Keratinocyte (primary cell): ENCODE results near the gene COA4. TPM values are rescaled to one million over a fixed set of nuclear protein-coding genes. Genes with fewer than 3 reads are reported as not detected.

Experiments used
- DNase-seq: peaks from one replicate; pipeline ENCODE4 v3.0.0-alpha.2; 2011; ENCODE audit warnings: low read depth, missing footprints, low spot score
- FAIRE-seq: peaks from 2 replicates; lab custom pipeline; 2011; peaks lifted over from hg19 to GRCh38; lab: Jason Lieb, UNC
- H2AFZ ChIP-seq: 2 replicates; pipeline ENCODE4 v1.6.0; 2012; ENCODE audit warnings: low read length, control low read depth, inconsistent platforms; ENCODE audit not compliant: control insufficient read depth
- H3K27ac ChIP-seq: 2 replicates; pipeline ENCODE4 v1.5.1; 2011; ENCODE audit warnings: low read length; ENCODE audit not compliant: control insufficient read depth, insufficient read depth
- H3K27me3 ChIP-seq: 3 replicates; pipeline ENCODE4 v1.6.0; 2011; ENCODE audit warnings: low read length; ENCODE audit not compliant: control insufficient read depth, insufficient read depth; ENCODE audit errors: extremely low read depth
- H3K36me3 ChIP-seq, 2 experiments: 2 replicates in 1 of 2; 3 replicates in 1 of 2; pipeline ENCODE4 v1.5.1; 2011; ENCODE audit warnings: low read length in 2 of 2, mild to moderate bottlenecking in 1 of 2; ENCODE audit not compliant: control insufficient read depth in 2 of 2, insufficient read depth in 2 of 2; ENCODE audit errors: extremely low read depth in 1 of 2
- H3K4me1 ChIP-seq: 3 replicates; pipeline ENCODE4 v1.5.1; 2011; ENCODE audit warnings: low read length; ENCODE audit not compliant: control insufficient read depth, insufficient read depth; ENCODE audit errors: extremely low read depth
- H3K4me2 ChIP-seq: 3 replicates; pipeline ENCODE4 v1.6.0; 2011; ENCODE audit warnings: low read depth, low read length; ENCODE audit not compliant: control insufficient read depth, insufficient read depth; ENCODE audit errors: extremely low read depth
- H3K4me3 ChIP-seq, 3 experiments: fragments of 200-600 bp in 1 of 3; sonication (generic) in 1 of 3; 2 replicates in 2 of 3; 3 replicates in 1 of 3; pipeline ENCODE4 v1.5.1; 2011 to 2016; ENCODE audit warnings: low read length in 3 of 3, mild to moderate bottlenecking in 3 of 3, control low read depth in 2 of 3, inconsistent platforms in 1 of 3, low read depth in 1 of 3, mixed read lengths in 1 of 3, mixed run types in 1 of 3, moderate library complexity in 1 of 3; ENCODE audit not compliant: control insufficient read depth in 2 of 3, insufficient read depth in 2 of 3; ENCODE audit errors: extremely low read depth in 1 of 3
- H3K79me2 ChIP-seq: 2 replicates; pipeline ENCODE4 v1.6.0; 2012; ENCODE audit warnings: low read length; ENCODE audit not compliant: control insufficient read depth, insufficient read depth
- H3K9ac ChIP-seq: 3 replicates; pipeline ENCODE4 v1.6.0; 2011; ENCODE audit warnings: low read length; ENCODE audit not compliant: control insufficient read depth, insufficient read depth; ENCODE audit errors: extremely low read depth
- H3K9me1 ChIP-seq: 3 replicates; pipeline ENCODE4 v1.6.0; 2011; ENCODE audit warnings: low read length; ENCODE audit not compliant: control insufficient read depth, insufficient read depth; ENCODE audit errors: extremely low read depth
- H3K9me3 ChIP-seq: 2 replicates; pipeline ENCODE4 v1.5.1; 2012; ENCODE audit warnings: low read depth, low read length; ENCODE audit not compliant: control insufficient read depth
- H4K20me1 ChIP-seq: 3 replicates; pipeline ENCODE4 v1.6.0; 2011; ENCODE audit warnings: low read length; ENCODE audit not compliant: control insufficient read depth, insufficient read depth; ENCODE audit errors: extremely low read depth
- CTCF ChIP-seq, 3 experiments: IDR thresholded peaks in 1 of 3; conservative IDR thresholded peaks in 1 of 3; optimal IDR thresholded peaks in 1 of 3; 2 replicates in 2 of 3; 3 replicates in 1 of 3; pipeline versions ENCODE3 to v1.5.1; 2011; ENCODE audit warnings: low read length in 3 of 3, mild to moderate bottlenecking in 3 of 3, moderate library complexity in 2 of 3, control low read depth in 1 of 3, inconsistent platforms in 1 of 3; ENCODE audit not compliant: insufficient read depth in 2 of 3; ENCODE audit errors: extremely low read depth in 1 of 3
- EZH2 ChIP-seq: IDR thresholded peaks from one replicate; pipeline ENCODE4 v1.6.1; 2012; ENCODE audit warnings: inconsistent platforms, mild to moderate bottlenecking, low read length, moderate library complexity
- dilution Hi-C: fragments of 300-500 bp; cut with MboI; formaldehyde crosslinking; loops from one replicate; pipeline ENCODE4 v1.7.0; 2020; ENCODE audit warnings: low sequenced_read_pairs; ENCODE audit not compliant: extremely low pct_ligation_motif_present
- polyA minus RNA-seq, 3 experiments: library from RNA; depleted of rRNA, polyadenylated mRNA; stranded (reverse); fragments of >200 nt; gene quantifications; 1 replicate in 1 of 3; 2 replicates in 1 of 3; 3 replicates in 1 of 3; pipeline ENCODE4 v1.2.3, GENCODE V29; 2011
- polyA plus RNA-seq, 5 experiments: library from polyadenylated mRNA; depleted of rRNA in 3 of 5; stranded (reverse) in 3 of 5; stranded (forward) in 1 of 5; unstranded in 1 of 5; fragments of >200 nt; gene quantifications; 1 replicate in 1 of 5; 2 replicates in 3 of 5; 3 replicates in 1 of 5; pipeline versions ENCODE4 v1.2.1 to v1.2.3, GENCODE V29; 2011 to 2012; ENCODE audit warnings: missing spikeins in 2 of 5, low read depth in 1 of 5, low replicate concordance in 1 of 5

The COA4 gene
- polyA plus RNA-seq (81.2 to 97.0 TPM (median 82.2 TPM) in 3 replicates), polyA minus RNA-seq (31.7 to 46.3 TPM (median 37.3 TPM) in 3 replicates)
- polyA plus RNA-seq (2011; ENCODE audit: low read depth), result 79.8 TPM
- polyA plus RNA-seq (2011; cell fraction: cytosol; rRNA removed), result 102 TPM in 2 replicates
- polyA plus RNA-seq (2011; cell fraction: nucleus; rRNA removed), result 55.5 and 59.9 TPM in 2 replicates
- 50.2 and 93.6 TPM in 2 replicates for polyA plus RNA-seq (2012; ENCODE audit: low replicate concordance)
- polyA minus RNA-seq (2011; cell fraction: cytosol; rRNA and poly(A)+ RNA removed), result 46.0 TPM
- 9.0 and 15.7 TPM in 2 replicates for polyA minus RNA-seq (2011; cell fraction: nucleus; rRNA and poly(A)+ RNA removed)

DNA sequence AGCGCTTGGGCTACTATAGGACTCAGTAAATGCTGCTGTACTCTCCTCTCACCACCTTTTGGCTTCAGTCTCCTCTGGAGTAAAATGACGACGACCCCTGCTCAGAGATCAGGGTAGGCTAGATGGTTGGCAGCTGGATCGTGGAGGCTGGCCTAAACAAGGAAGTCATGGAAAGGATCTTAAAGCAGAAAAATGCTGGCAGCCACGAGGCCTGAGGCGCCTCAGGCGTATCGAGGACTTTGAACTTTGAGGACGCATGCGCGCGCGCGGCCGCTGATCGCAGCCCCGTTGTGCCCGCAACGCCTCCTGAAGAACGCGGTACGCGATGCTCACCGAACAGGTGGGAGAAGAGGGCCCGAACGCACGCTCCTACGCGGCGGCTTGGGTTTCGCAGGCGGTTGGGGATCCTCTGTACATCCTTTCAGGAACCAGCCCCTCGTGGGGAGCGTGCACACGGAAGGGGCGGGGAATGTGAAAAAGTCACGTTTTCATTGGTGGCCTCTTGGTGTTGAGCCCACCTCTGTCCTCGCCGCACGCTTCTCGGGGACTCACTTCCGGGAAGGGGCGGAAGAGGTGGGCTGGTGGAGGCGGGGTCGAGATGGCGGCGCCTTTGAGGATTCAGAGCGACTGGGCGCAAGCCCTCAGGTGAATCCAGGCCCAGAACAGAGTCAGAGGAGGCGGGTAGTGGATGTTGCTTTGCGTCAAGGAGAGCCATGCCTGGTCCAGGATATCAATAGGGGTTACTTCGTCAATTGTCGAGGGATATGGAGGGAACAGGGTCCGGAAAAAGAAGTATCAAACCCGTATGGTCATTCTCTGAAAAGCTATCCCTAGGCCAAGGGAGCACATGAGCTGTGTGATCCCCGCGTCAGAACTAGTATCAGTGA, at the start of gene COA4, which contains the start of gene PAAF1:
Gene COA4 (minus strand): TSS at position 423 of the 887 bp plus-strand sequence. CDS start 3,468 bp downstream, outside the sequence.
Gene PAAF1 (plus strand): TSS at position 576 of the 887 bp plus-strand sequence. CDS start 23 bp downstream, at position 599.
- H3K79me2 ChIP-seq, result peaks cover 36% of the 10 kb centered on the region
- H2AFZ ChIP-seq, result peak within 1 kb of the TSS; percentile 97
- peak within 1 kb of the TSS; percentile 99 for H3K9ac ChIP-seq
- DNase-seq (peak; percentile 83), FAIRE-seq (no peak)
- peak within 1 kb of the TSS; percentile 97 for H3K27ac ChIP-seq
- H3K9me3 ChIP-seq, result no peaks in the 10 kb centered on the region
- peaks cover 15% of the 10 kb centered on the region for H3K4me1 ChIP-seq
- H3K4me2 ChIP-seq, result peak within 1 kb of the TSS; percentile 79
- TF ChIP-seq CTCF (optimal IDR thresholded peaks at IDR 0.05 in 1 of 3, IDR thresholded peaks at IDR 0.05 in 1 of 3, conservative IDR thresholded peaks at IDR 0.05 in 1 of 3; ENCODE audit: extremely low read depth in 1 of 3, insufficient read depth in 2 of 3, low read length in 3 of 3) (no peak), EZH2 (no peak)
- H3K9me1 ChIP-seq, result no peaks in the 10 kb centered on the region
- dilution Hi-C loops, result no loop called here
- H4K20me1 ChIP-seq, result no peaks in the 10 kb centered on the region
- H3K36me3 ChIP-seq, result peaks cover 4 to 23% of the 10 kb centered on the region in 2 experiments
- peak within 1 kb of the TSS; percentile 67 to 100 (median 99) for H3K4me3 ChIP-seq
- no peaks in the 10 kb centered on the region for H3K27me3 ChIP-seq

DNA sequence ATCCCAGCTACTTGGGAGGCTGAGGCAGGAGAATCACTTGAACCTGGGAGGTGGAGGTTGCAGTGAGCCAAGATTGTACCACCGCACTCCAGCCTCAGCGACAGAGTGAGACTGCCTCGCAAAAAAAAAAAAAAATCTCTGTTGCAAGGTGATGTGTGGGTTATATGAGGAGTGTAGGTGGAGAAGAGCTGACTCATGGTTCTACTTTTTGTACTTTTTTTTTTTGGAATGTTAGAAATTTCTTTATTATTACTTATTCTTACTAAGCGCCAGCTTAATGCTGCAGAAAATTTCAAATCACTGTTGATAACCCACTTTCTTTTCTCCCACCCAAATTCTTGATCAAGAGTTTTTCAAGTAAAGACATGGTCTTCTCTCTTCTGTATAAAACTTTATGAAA, 44.5 kb upstream of the COA4 start:
- no peaks in the 10 kb centered on the region for H3K27me3 ChIP-seq
- no peak overlapping the region for H3K9ac ChIP-seq
- no peak for FAIRE-seq
- H3K4me2 ChIP-seq, result no peak overlapping the region
- no peaks in the 10 kb centered on the region for H3K79me2 ChIP-seq
- no peak for TF ChIP-seq EZH2
- TF ChIP-seq CTCF (optimal IDR thresholded peaks at IDR 0.05 in 1 of 3, IDR thresholded peaks at IDR 0.05 in 1 of 3, conservative IDR thresholded peaks at IDR 0.05 in 1 of 3; ENCODE audit: extremely low read depth in 1 of 3, insufficient read depth in 2 of 3, low read length in 3 of 3), result no peak
- H4K20me1 ChIP-seq, result no peaks in the 10 kb centered on the region
- H3K27ac ChIP-seq, result no peak overlapping the region
- no peaks in the 10 kb centered on the region for H3K4me1 ChIP-seq
- dilution Hi-C loops, result no loop called here
- H3K36me3 ChIP-seq, result peaks cover 5 to 19% of the 10 kb centered on the region in 2 experiments
- H3K4me3 ChIP-seq, result no peak overlapping the region
- H2AFZ ChIP-seq, result no peak overlapping the region
- H3K9me3 ChIP-seq, result no peaks in the 10 kb centered on the region
- DNase-seq, result no peak
- no peaks in the 10 kb centered on the region for H3K9me1 ChIP-seq
